AG09319 (cell line): ENCODE data around the gene LRRC38.

Experiments
- DNase-seq: peaks from one replicate; pipeline ENCODE4 v3.0.0-alpha.2; 2010; ENCODE audit warnings: low read depth; ENCODE audit errors: extremely low read depth
- TF ChIP-seq, protein P1 (sequence below): IDR thresholded peaks from 2 replicates; pipeline ENCODE4 v1.5.1; 2011; ENCODE audit warnings: low read depth, mild to moderate bottlenecking, inconsistent platforms, low read length, moderate library complexity

Gene LRRC38

DNA sequence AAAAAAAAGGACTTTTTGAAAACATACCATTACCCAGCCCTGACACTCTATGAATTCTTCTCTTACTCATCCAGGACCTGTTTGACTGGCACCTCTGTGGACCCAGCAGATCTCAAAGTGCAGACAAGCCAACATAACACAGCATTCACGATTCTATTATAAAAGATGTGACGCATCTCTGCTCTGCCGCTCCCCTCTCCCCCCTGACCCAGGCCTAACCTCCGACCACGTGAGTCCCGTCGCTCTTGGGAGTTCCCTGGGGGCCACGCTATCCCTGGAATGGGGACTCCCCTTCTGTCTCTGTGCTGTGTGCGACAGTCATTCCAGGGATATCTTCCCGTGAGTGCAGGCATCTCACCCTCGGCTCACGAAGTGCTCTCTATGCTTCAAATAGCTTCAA, 21.1 kb downstream of the LRRC38 start:
- TF ChIP-seq, protein P1, sequence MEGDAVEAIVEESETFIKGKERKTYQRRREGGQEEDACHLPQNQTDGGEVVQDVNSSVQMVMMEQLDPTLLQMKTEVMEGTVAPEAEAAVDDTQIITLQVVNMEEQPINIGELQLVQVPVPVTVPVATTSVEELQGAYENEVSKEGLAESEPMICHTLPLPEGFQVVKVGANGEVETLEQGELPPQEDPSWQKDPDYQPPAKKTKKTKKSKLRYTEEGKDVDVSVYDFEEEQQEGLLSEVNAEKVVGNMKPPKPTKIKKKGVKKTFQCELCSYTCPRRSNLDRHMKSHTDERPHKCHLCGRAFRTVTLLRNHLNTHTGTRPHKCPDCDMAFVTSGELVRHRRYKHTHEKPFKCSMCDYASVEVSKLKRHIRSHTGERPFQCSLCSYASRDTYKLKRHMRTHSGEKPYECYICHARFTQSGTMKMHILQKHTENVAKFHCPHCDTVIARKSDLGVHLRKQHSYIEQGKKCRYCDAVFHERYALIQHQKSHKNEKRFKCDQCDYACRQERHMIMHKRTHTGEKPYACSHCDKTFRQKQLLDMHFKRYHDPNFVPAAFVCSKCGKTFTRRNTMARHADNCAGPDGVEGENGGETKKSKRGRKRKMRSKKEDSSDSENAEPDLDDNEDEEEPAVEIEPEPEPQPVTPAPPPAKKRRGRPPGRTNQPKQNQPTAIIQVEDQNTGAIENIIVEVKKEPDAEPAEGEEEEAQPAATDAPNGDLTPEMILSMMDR: no peak

DNA sequence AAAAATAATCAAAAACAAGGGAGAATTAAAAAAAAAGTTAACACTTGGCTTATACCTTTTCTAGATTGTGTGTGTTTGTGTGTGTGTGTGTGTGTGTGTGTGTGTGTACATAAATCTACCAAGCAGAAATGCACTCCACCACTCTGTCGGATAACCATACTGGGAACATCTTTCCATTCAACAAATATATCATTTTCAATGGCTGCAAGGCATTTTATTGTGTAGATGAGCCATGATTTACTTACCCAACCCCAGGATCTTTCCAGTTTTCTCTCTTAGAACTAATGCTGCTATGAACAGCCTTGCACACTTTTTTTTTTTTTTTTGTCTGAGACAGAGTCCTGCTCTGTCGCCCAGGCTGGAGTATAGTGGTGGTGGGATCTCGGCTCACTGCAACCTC, 25.8 kb downstream of the LRRC38 start:
- DNase-seq: no peak
- TF ChIP-seq, protein P1: no peak

More for the DNA sequence above, 21.1 kb downstream of the LRRC38 start:
- no peak for DNase-seq

DNA sequence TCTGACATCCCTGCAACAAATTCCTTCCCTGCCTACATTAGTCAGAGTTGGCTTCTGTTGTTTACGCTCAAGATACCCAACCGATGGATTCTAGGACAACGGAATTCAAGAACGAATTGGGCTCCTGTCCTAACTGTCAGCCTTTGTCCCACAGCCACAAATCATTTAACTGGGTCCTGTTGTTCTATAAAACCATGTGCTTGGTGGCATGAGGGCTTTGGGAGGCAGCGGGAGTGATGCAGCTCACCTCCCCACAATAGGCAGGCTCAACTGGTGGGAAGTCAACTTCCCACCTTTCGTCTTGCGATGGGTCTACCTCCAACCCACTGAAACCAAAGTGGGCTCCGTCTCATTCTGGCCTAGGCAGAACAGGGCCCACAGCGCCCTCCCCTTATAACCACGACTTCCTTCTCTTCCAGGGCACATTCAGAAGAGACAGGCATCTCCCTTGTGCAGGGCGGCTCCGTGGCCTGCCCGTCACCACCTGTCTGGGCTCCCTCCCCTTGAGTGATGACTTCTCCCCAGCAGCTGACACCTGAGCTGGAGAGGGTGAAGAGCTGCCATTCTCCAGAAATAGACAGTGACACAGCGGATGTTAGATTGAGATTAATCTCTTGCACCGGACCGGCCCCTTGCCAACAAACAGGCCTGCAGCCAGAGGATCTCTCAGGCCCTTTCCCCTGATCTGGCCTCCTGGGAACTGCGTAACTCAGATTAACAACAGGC, 26.5 kb downstream of the LRRC38 start:
- TF ChIP-seq, protein P1: no peak
- no peak for DNase-seq

DNA sequence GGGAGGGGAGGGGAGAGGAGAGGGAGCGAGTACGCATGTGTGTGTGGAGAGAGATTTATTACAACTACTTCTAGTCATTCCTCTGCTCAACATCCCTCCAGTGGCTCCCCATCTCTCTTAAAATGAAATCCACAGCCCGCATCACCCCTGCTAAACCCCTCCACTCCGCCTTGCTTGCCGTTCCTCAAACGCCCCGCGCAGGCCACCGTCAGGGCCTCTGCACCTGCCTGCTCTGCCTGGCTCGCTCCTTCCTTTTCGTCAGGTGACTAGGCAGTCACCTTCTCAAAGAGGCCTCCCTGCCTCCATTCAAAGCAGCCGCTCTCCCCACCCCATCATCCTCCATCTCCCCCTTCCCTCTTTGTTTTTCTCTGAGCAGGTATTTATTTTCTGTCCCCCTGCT, 29.9 kb downstream of the LRRC38 start:
- DNase-seq: no peak
- TF ChIP-seq, protein P1: no peak

DNA sequence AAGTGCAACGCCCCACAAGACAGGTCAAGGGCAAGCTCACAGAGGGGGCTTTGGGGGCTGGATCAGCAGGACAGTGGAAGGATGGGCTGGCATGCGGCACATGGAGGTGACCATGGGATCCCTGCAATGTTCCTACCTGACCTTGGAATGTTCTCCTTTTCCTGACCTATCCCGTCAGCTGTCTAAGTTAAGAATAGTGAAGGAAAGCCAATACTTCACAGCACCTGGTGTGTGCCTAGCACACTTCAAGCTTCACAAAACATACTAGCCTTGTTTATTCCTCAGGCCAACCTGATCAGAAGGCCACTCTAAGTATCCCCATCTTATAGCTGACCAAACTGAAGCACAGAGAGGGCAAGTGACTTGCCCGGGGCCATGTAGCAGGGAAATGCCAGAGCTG, 31.2 kb downstream of the LRRC38 start:
- no peak for DNase-seq
- TF ChIP-seq, protein P1: no peak

DNA sequence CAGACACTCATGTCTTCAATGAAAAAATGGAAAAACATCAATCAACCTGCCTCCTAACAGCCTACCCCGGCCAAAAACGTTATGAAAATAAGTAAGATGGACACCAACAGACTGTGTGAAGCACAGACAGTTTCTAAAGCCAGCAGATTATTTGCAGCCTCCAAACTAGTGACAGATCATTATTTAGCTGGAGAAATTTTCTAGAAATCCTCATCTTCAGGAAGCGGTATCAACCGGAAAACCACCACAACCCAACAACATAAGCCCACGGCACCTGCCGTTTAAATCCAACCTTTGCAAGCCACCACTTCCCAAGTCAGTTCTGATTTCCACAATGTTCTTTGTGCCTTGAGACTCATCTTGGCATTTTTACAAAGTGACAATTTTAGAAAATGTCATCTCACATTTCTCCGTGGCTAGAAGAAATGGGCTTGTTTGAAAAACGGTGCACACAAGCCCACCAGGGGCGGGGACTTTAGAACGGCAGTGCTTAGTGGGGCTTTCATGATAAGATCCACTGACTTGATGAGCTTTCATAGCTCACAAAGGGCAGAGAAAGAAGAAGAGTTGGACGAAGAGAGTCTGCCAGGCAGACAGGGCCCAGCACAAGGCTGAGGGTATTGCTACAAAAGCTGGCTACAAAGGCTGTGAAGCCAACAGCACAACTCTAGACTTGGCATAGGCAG, 34.5 kb downstream of the LRRC38 start:
- TF ChIP-seq, protein P1: no peak
- no peak for DNase-seq

DNA sequence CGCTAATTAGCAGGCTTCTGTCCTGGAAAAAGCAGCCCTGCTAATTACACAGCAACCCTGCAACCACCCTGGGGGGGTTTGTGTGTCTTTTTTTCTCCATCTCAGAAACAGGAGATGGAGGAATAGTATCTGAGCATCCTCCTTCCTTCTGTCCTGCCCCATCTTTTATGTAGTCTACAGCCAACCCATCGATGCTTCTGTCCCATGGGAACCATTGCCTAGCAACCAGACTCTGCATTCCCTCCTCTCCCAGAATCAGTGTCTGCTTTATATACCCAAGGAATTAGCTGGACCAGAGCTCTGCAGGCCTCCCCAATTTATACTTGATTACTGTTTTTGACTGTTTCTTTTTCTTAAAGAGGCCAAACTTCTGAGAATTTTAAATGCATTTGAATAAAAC, 35.1 kb downstream of the LRRC38 start:
- no peak for DNase-seq
- TF ChIP-seq, protein P1: no peak
